ENCODE measurements around the gene FIGNL2.
A peak's percentile ranks its signal among the peaks of the same experiment; 100 is the strongest.
"Not testable (repeated sequence)": the region's sequence is repeated elsewhere in the genome, so short reads cannot be mapped to it uniquely, and the experiment has no call there.

The FIGNL2 gene

DNA sequence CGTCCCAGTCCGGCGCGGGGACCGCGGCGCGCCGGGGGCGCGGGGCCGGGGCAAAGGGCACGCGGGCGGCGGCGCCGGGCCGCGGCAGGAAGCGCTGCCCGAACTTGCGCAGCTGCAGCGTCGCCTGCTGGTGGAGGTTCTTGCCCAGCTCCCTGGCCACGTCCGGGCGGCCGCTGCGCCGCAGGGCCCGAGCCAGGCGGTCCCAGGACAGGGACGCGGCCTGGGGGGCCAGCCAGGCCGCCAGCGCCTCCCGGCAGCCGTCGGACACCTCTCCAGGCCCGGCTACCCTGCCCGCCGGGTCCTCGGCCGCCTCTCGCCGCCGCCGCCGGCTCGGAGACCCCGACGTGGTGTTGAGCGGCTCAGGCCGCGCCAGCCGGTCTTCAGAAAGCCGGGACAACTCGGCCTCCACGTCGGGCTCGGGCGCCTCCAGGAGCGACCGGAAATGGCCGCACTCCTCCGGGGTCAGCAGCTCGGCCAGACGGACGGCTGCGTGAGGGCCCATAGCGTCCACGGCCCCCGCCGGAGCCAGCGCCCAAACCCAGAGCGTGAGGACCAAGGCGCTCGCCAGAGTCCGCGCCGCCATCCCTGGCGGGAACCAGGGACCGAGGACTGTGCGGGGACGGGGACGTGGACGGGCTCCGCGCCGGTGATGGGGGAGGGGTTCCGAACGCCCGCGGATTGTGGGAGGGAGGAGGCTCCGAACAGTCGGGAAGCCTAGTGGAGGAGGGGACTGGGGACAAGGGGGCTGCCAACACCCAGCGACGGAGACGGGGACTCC is 34.0 kb downstream of the FIGNL2 start:
- DNase-seq, result peak; percentile 76

DNA sequence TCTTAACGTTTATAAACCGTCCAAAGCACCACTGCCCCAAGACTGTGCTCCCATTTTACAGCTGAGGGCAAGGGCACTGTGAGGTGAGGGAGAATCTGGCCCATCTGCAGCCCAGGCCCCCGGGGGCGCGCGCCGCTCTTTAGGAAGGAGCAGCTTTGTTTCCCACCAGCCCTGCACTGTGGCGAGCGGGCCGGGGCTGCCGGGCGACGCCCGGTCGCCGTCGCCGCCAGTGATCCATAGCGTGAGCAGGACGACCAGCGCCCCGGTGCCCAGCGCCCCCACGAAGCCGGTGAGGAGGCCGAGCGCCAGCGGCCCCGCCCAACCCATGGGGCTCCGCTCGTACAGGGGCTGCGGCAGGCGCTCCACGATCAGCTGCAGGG is 34.6 kb downstream of the FIGNL2 start:
- no peak for DNase-seq

DNA sequence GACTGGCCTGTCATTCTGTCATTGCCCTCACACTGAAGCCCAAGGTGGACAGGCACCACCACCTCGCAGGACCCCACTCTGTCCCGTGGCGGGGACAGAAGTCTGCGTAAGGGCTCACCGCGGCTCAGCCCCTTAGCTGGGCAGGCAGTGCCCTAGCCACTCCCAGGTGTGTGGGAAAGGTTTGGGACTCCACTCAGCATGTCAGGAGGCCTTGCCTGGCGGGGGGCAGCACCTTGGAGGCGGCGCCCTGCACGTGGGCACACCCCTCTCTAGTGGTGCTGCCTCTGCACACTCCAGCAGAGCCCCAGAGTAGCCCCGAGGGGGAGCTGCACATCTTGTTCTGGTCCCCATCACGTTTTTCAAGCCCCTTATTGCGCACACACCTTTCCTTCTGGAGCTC is 35.6 kb downstream of the FIGNL2 start:
- DNase-seq, result no peak

DNA sequence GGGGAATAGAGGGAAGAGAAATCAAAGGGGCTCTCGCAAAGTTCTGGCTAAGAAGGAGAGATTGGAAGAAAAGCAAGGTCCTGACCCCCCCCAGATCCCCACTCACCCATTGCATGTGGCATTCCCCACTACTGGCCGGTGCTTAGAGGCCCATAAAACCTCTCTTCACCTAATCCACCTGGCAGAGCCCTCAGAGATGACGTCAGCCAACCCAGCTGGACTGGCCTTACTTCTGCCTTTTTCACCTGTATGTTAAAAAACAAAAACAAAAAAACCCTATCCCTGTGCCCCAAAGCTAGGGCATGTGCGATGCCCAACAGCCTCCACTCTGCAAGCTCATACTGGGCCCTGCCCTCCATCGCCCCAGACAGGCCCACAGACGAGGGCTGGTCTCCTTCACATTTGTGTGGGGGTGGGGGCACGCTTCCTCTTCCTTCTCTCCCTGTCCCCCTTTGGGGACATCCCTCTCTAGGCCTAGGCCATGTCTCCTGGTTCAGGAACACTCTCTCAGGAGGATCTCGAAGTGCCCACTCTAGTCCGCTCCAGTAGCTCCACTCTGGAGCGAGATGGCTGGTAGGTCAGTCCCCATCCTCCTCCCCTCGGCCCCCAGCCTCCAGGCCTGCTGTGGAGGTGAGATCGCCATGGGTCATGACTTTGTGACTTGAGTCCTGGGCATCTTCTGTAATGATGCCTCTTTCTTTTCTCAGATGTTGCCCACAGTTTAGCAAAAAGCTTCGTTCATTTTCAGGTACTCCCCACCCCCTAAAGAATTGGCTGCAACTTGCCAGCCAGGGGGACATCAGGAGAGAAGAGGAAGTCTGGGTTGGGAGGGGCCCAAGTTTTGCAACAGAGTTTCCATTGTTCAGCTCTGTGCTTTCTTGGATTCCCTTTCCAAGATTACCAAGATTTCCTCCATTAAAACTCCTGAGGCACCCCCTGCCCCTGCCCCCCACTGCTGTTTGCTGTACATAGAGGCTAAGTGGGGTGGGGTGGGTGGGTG is 37.0 kb downstream of the FIGNL2 start:
- no peak for DNase-seq

DNA sequence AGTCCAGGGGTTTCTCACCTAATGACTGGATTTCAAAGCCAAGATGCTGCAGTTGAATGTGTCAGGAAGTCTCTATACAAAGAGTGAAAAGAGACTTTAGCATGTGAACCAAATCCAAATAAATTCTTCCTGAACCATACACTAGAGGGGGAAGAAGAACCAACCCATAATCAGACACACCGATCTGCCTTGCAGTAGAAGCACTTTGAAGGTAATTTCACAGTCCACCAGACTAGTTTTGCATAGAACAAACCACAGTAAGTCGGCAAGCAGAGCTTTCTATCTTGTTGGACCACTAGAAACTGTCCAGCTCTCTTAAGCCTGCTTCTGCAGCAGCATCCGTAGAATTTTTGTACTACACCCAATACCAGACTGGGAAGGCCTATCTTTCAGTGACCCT is 39.3 kb downstream of the FIGNL2 start:
- no peak for DNase-seq

DNA sequence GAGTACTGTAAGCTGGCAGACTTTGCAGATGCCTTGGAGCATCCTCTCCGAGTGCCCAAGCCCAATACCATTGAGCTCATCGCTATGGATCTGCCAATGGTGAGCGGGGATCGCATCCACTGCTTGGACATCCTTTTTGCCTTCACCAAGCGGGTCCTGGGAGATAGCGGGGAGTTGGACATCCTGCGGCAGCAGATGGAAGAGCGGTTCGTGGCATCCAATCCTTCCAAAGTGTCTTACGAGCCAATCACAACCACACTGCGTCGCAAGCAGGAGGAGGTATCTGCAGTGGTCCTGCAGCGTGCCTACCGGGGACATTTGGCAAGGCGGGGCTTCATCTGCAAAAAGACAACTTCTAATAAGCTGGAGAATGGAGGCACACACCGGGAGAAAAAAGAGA is 41.6 kb downstream of the FIGNL2 start:
- DNase-seq, result no peak

DNA sequence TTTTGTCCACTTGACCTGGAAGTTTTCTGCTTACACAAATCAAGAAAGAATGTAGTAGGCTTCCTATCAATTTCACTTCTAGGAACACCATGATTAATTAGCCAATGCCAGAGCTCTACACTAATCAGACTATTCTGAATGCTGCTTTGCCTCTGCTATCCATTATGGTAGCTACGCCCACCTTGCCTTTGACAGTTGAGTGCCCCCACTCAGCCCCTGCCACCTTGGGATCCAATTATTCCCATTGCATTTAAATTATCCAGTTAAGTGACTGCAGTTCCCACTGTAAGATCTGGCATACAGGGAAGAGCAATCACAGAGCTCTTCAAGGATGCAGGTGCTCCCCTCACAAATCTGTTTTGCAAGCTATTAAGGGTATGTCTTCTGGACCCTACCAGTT is 47.5 kb downstream of the FIGNL2 start:
- DNase-seq, result no peak

DNA sequence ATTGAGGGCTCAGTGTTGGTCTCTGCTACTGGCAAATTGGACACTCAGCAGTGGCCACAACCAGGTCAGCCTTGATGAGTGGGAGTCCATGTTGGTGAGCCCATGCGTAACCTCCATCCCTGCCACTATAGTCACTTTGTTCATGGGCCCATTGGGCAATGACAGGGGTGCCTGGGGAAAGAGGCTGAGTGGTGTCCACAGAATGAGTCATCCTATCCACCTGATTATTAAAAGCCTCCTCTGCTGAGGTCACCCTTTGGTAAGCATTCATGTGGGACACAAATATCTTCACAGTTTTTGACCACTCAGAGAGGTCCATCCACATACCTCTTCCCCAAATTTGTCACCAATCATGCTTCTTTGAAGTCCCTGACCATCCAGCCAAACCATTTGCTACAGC is 50.0 kb downstream of the FIGNL2 start:
- DNase-seq, result no peak

DNA sequence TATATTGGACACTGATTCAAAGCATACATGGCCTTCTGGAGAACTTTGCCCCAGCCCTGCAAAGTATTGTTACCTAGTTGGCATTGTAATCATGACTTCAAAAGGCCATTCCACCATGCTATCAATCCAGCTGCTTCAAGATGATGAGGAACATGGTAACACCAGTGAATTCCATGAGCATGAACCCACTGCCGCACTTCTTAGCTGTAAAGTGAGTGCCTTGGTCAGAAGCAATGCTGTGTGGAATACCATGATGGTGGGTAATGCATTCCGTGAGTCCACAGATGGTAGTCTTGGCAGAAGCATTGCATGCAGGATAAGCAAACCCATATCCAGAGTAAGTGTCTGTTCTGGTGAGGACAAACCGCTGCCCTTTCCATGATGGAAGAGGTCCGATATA is 50.5 kb downstream of the FIGNL2 start:
- DNase-seq, result not testable (repeated sequence)

DNA sequence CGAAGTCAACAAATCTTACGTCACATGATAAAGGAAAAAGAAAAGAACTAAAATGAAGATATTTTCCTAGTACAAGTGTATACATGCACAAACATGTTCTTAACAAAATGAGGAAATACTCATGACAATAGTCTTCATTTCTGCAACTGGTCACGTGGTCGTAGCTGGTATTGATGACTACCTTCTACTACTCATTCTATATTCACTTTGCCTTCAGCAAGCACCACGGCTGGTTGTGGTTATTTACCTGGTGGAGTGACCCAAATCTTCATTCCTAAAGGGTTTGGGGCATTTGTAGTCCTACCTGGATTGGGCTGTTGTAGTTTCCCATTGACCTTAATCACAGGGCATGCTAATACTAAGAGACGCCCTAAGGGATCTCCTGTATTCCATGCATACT is 51.2 kb downstream of the FIGNL2 start:
- no peak for DNase-seq

DNA sequence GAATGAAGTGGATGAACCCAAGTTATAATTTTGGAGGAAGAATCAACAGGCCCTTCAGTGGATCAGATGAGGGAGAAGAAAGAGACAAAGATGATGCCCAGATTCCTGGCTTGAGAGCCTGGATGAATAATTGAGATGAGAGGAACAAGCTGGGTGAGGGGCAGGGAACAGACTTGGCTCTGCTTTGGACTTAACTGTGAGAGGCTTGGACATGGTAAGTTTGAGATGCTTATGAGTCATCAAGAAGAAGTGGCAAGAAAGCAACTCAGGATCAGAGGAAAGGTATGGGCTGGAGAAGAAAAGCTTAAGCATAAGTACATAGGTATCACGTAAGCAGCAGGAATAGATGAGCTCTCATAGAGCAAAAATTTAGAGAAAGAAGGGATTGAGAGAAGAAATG is 55.3 kb downstream of the FIGNL2 start:
- DNase-seq, result no peak

DNA sequence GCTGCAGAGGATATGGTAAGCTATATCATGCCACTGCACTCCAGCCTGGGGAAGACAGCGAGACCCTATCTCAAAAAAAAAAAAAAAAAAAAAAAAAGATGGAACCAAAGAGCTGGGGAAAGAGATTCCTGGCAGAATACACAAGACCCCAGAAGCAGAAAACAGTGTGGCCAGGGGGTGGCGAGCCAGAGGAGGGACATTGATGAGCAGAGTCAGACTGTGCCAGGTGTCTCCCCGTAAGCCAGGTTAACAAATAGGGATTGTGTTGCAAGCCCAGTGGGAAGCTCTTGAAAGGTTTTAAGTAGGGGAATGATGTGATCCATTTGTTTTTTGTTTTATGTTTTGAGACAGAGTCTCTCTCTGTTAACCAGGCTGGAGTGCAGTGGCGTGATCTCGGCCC is 56.1 kb downstream of the FIGNL2 start:
- no peak for DNase-seq

DNA sequence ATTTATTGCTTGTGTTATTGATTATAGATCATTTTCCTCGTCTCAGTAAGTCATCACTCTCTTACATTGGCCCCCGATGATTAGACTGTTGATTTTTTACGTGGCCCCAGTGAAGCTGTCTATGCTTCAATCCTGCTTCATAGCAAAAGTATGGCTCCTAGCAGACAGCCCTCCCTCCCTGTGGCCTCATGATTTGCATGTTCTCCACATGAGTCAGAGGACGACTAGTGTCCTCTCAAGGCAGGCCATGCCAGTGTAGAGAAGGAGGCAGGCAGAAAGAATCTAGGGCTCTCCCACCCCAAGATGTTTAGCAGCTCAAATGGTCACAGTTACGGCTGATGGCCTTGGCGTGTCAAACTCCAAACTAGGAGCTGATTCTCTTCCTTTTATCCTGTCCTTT is 59.6 kb downstream of the FIGNL2 start:
- no peak for DNase-seq

DNA sequence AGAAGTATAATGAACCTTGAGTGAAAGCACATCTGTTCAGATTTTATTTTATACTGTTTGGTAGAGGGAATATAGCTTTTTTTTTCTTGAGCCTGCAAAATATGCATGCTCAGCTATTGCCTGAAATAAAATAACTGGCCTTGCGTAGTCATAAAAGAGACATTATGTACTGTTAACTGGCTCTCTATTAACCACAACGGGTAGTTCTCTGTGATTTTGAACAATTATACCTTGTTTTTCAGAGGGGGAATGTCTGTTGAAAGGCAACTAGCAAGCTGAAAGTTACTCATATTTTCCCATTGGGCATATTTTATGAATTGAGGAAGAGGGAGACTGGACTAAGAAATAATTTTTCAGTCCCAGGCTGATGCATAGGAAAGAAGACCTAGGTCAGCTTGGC is 62.6 kb downstream of the FIGNL2 start:
- DNase-seq, result no peak

DNA sequence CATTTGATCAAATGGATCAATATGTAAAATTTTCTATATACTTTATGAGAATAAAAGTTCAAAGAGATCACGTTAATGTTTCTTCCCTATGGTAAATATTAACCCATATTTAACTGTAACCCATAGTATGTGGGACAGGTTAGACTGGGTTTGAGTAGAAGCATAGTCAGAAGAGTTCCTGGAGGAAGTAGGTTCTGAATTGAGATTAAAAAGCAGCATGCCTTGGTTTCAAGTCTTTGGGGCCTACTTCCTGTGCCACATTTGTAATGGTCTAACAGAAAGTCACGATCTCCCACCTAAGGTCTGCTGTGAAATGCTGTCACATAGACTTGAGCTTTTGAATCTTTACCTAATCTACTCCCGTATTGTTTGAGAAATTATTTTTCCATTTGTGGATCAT is 63.8 kb downstream of the FIGNL2 start:
- no peak for DNase-seq

DNA sequence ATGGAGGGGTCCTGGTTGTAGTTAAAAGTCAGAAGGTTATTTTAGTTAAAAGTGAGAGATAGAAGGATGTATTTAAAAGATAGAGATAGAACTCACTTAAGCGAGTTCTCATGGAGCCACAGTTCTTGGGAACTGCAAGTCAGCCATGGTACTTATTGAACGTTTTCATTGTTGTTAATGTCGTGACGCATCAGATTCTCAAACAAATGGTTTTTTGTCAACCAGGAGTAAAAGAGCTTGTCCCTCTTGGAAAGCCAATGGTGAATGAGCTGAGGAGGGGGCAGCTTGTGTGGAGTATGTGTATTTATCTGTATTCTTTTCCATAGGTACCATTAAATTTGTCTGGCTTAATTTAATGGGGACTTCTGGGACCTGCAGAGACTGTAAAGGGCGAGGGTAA is 68.6 kb downstream of the FIGNL2 start:
- no peak for DNase-seq

DNA sequence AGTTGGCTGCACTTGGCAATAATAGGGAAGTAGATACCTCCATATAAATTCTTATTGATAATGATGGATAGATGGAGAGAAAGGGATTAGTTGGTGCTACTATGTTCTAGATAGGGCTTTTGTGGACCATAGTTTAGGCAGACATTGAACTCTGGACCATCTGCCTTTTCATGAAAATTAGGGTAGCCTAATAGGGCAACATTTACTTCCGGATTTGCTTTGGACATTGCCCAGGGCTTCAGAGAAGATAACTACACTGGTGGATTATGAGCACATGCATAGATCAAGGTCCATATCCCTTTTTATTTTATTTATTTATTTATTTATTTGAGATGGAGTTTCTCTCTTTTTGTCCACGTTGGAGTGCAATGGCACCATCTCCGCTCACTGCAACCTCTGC is 70.5 kb downstream of the FIGNL2 start:
- DNase-seq, result no peak

DNA sequence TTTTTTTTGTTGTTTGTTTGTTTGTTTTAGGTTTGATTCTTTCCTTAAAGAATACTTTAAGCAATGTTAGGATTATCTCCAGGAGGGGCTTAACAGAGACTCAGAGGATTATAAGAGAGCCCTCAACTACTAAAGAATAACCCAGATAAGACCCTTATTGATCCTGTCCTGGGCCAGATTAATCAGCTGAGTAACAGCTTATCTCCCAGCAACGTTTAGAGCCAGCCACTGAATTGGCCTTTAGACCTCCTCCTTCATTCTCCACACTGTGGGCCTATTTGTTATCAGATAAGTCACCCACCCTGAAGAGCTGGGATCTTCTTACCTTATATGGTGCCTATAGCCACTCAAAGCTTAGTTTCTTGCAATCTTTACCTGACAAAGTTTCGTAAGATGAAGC is 71.1 kb downstream of the FIGNL2 start:
- DNase-seq, result no peak

DNA sequence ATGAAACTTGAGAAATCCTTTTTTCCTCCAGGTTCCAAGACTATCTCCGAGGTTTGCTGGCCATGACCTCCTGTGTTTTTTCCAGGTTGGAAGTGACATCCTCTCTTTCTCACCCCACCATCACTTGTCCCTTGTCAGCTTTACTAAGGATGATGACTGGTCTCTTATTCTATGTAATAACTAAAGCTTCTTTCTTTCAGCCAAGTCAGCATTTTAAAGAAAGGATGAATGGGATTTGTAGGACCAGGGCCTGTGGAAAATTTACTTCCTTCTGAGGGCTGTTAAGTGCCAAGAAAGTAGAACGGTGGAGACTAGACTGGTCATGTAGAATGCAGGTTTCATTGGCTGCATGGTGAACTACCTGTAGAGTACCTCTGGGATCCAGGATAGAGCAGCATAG is 73.6 kb downstream of the FIGNL2 start:
- no peak for DNase-seq

DNA sequence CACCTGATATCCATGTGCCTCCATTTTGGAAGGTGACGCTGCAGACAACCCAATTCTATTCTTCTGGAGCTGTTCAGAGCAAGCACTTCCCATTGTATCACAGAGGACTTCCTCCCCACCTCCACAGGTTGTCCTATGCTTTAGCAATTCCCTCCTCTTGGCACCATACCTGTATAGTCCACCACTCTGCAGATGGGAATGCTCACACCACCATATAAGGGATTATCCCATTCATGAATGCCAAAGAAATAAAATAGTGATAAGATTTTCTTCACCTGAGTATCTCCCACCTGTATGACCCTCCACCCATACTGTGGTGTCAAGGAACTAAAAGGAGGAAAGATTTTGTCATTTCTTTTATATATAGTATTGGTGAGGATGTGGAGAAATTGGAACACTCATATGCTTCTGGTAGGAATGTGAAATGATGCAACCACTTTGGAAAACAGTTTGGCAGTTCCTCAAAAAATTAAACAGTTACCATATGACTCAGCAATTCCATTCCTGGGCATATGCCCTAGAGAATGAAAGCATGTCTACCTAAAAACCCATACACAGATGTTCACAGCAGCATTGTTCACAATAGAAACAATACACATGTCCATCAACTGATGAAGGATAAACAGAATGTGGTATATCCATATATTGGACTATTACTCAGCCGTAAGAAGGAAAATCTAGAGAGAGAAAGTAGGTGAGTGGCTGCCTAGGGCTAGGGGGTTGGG is 75.2 kb downstream of the FIGNL2 start:
- DNase-seq, result no peak

DNA sequence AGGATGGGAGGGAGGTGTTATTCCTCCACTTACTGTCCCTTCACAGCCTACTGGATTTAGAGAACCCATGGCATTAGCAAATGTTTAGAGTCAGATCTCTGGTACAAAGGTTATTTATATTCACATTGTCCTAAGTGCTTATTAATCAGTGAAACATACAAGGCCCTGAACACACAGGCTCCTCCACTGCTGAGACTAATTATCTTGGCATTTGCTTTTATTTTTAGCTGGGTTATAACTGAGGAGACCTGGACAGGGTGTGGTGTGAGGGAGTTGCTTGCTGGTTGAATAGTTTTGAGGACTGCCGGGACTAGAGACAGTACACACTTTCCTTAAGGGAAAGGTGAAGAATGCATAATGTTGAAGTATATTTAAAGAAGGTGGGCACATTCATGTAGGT is 77.5 kb downstream of the FIGNL2 start:
- no peak for DNase-seq
